Activated T-cell treated with anti-CD3 and anti-CD28 coated beads, Interleukin-2, amount 50 U/mL, for 4 hours (primary cell): ENCODE results near the gene CDKAL1. TPM values are rescaled to one million over a fixed set of nuclear protein-coding genes. Genes with fewer than 3 reads are reported as not detected.
"Not testable (repeated sequence)": the region's sequence is repeated elsewhere in the genome, so short reads cannot be mapped to it uniquely, and the experiment has no call there.

ENCODE experiments used
- ATAC-seq, 2 donors: fragments of 200-7000 bp; cut with Tn5 transposase; one replicate each; pipeline ENCODE4 v1.10.0; 2021
- DNase-seq: peaks from one replicate; pipeline ENCODE4 v3.0.0-alpha.2; 2020
- H3K27me3 Mint-ChIP-seq: one replicate; pipeline ENCODE4 v1.8.0; 2021; ENCODE audit warnings: low read depth, mixed read lengths
- H3K36me3 Mint-ChIP-seq: one replicate; pipeline ENCODE4 v1.8.0; 2022; ENCODE audit warnings: mixed read lengths; ENCODE audit not compliant: insufficient read depth
- H3K4me1 Mint-ChIP-seq: one replicate; pipeline ENCODE4 v1.8.0; 2021; ENCODE audit warnings: low read depth, mixed read lengths
- H3K4me3 Mint-ChIP-seq: one replicate; pipeline ENCODE4 v1.8.0; 2021; ENCODE audit warnings: mild to moderate bottlenecking, moderate library complexity, mixed read lengths
- H3K9me3 Mint-ChIP-seq: one replicate; pipeline ENCODE4 v1.8.0; 2021; ENCODE audit warnings: mixed read lengths
- total RNA-seq, 3 donors: library from RNA; stranded (reverse); gene quantifications; one replicate each; pipeline ENCODE4 v1.2.1, GENCODE V29; 2021

The CDKAL1 gene
- total RNA-seq, 3 donors from 2014 or later = 23.2 to 26.0 (median 23.6) TPM

- Mint-ChIP-seq H3K36me3 (peaks cover 2% of the 10 kb centered on the region), H3K4me1 (peaks cover 6% of the 10 kb centered on the region), H3K9me3 (no peaks in the 10 kb centered on the region)
Observed at GRCh38 chr6:20569000-20569610, 34.8 kb downstream of the CDKAL1 start.

GRCh38 chr6:20571261-20571660 is 37.0 kb downstream of the CDKAL1 start:
- H3K4me3 Mint-ChIP-seq = no peak overlapping the region
- no peaks in the 10 kb centered on the region for H3K27me3 Mint-ChIP-seq
- no peak for DNase-seq
- H3K4me1 Mint-ChIP-seq = peaks cover 3% of the 10 kb centered on the region
- no peak for ATAC-seq
- H3K9me3 Mint-ChIP-seq = no peaks in the 10 kb centered on the region
- H3K36me3 Mint-ChIP-seq = peaks cover 7% of the 10 kb centered on the region

More at GRCh38 chr6:20569000-20569610, 34.8 kb downstream of the CDKAL1 start:
- no peak overlapping the region for H3K4me3 Mint-ChIP-seq
- no peaks in the 10 kb centered on the region for H3K27me3 Mint-ChIP-seq
- DNase-seq (no peak), ATAC-seq (no peak)

- no peaks in the 10 kb centered on the region for H3K9me3 Mint-ChIP-seq
- H3K36me3 Mint-ChIP-seq = peaks cover 12% of the 10 kb centered on the region
- ATAC-seq (no peak), DNase-seq (no peak)
- no peak overlapping the region for H3K4me3 Mint-ChIP-seq
- H3K27me3 Mint-ChIP-seq = no peaks in the 10 kb centered on the region
- peaks cover 3% of the 10 kb centered on the region for H3K4me1 Mint-ChIP-seq
Observed at GRCh38 chr6:20572288-20572687, 38.0 kb downstream of the CDKAL1 start.

GRCh38 chr6:20572940-20573339 is 38.7 kb downstream of the CDKAL1 start:
- H3K9me3 Mint-ChIP-seq = no peaks in the 10 kb centered on the region
- ATAC-seq = no peak
- DNase-seq = no peak
- H3K4me3 Mint-ChIP-seq = no peak overlapping the region
- no peaks in the 10 kb centered on the region for H3K27me3 Mint-ChIP-seq
- peaks cover 17% of the 10 kb centered on the region for H3K36me3 Mint-ChIP-seq
- H3K4me1 Mint-ChIP-seq = peaks cover 3% of the 10 kb centered on the region

GRCh38 chr6:20574355-20574754 is 40.1 kb downstream of the CDKAL1 start:
- H3K4me1 Mint-ChIP-seq = peaks cover 3% of the 10 kb centered on the region
- H3K27me3 Mint-ChIP-seq = no peaks in the 10 kb centered on the region
- H3K9me3 Mint-ChIP-seq = no peaks in the 10 kb centered on the region
- DNase-seq (no peak), ATAC-seq (no peak)
- H3K36me3 Mint-ChIP-seq = peaks cover 21% of the 10 kb centered on the region
- no peak overlapping the region for H3K4me3 Mint-ChIP-seq

GRCh38 chr6:20575125-20575524 is 40.9 kb downstream of the CDKAL1 start:
- H3K36me3 Mint-ChIP-seq = peaks cover 26% of the 10 kb centered on the region
- H3K4me3 Mint-ChIP-seq = no peak overlapping the region
- ATAC-seq (no peak), DNase-seq (no peak)
- peaks cover 3% of the 10 kb centered on the region for H3K4me1 Mint-ChIP-seq
- no peaks in the 10 kb centered on the region for H3K9me3 Mint-ChIP-seq
- no peaks in the 10 kb centered on the region for H3K27me3 Mint-ChIP-seq

GRCh38 chr6:20575704-20576451 is 41.6 kb downstream of the CDKAL1 start:
- no peak for DNase-seq
- ATAC-seq = no peak
- H3K4me3 Mint-ChIP-seq = no peak overlapping the region
- H3K9me3 Mint-ChIP-seq = no peaks in the 10 kb centered on the region
- H3K4me1 Mint-ChIP-seq = peaks cover 3% of the 10 kb centered on the region
- H3K27me3 Mint-ChIP-seq = no peaks in the 10 kb centered on the region
- peaks cover 26% of the 10 kb centered on the region for H3K36me3 Mint-ChIP-seq

GRCh38 chr6:20577173-20577688 is 43.0 kb downstream of the CDKAL1 start:
- no peak overlapping the region for H3K4me3 Mint-ChIP-seq
- H3K36me3 Mint-ChIP-seq = peaks cover 28% of the 10 kb centered on the region
- ATAC-seq (peak; percentile 27 to 66), DNase-seq (no peak)
- H3K9me3 Mint-ChIP-seq = no peaks in the 10 kb centered on the region
- H3K27me3 Mint-ChIP-seq = no peaks in the 10 kb centered on the region
- H3K4me1 Mint-ChIP-seq = peaks cover 3% of the 10 kb centered on the region

GRCh38 chr6:20581070-20581469 is 46.8 kb downstream of the CDKAL1 start:
- no peak overlapping the region for H3K4me3 Mint-ChIP-seq
- H3K9me3 Mint-ChIP-seq = no peaks in the 10 kb centered on the region
- H3K4me1 Mint-ChIP-seq = peaks cover 7% of the 10 kb centered on the region
- DNase-seq (no peak), ATAC-seq (no peak)
- peaks cover 37% of the 10 kb centered on the region for H3K36me3 Mint-ChIP-seq
- no peaks in the 10 kb centered on the region for H3K27me3 Mint-ChIP-seq

- Mint-ChIP-seq H3K4me3 (no peak overlapping the region), H3K9me3 (no peaks in the 10 kb centered on the region), H3K36me3 (peaks cover 29% of the 10 kb centered on the region), H3K27me3 (no peaks in the 10 kb centered on the region), H3K4me1 (peaks cover 7% of the 10 kb centered on the region)
- DNase-seq (no peak), ATAC-seq (peak; percentile 55 to 73)
Observed at GRCh38 chr6:20582586-20583443, 48.6 kb downstream of the CDKAL1 start.

- DNase-seq = no peak
- no peak overlapping the region for H3K4me3 Mint-ChIP-seq
- H3K9me3 Mint-ChIP-seq = no peaks in the 10 kb centered on the region
- no peak for ATAC-seq
- peaks cover 11% of the 10 kb centered on the region for H3K4me1 Mint-ChIP-seq
- H3K36me3 Mint-ChIP-seq = peaks cover 29% of the 10 kb centered on the region
- no peaks in the 10 kb centered on the region for H3K27me3 Mint-ChIP-seq
Observed at GRCh38 chr6:20583444-20583800, 49.2 kb downstream of the CDKAL1 start.

- no peak overlapping the region for H3K4me3 Mint-ChIP-seq
- DNase-seq (no peak), ATAC-seq (no peak)
- H3K36me3 Mint-ChIP-seq = peaks cover 26% of the 10 kb centered on the region
- peaks cover 14% of the 10 kb centered on the region for H3K4me1 Mint-ChIP-seq
- no peaks in the 10 kb centered on the region for H3K9me3 Mint-ChIP-seq
- no peaks in the 10 kb centered on the region for H3K27me3 Mint-ChIP-seq
Observed at GRCh38 chr6:20584100-20584731, 50.0 kb downstream of the CDKAL1 start.

GRCh38 chr6:20589266-20589665 is 55.0 kb downstream of the CDKAL1 start:
- Mint-ChIP-seq H3K27me3 (no peaks in the 10 kb centered on the region), H3K4me3 (no peak overlapping the region), H3K9me3 (peaks cover 5% of the 10 kb centered on the region), H3K4me1 (peaks cover 15% of the 10 kb centered on the region), H3K36me3 (peaks cover 47% of the 10 kb centered on the region)
- DNase-seq (no peak), ATAC-seq (no peak)

GRCh38 chr6:20590476-20590875 is 56.2 kb downstream of the CDKAL1 start:
- not testable (repeated sequence) for H3K27me3 Mint-ChIP-seq, ATAC-seq, DNase-seq, H3K4me3 Mint-ChIP-seq, H3K9me3 Mint-ChIP-seq
- H3K4me1 Mint-ChIP-seq = peaks cover 15% of the 10 kb centered on the region
- peaks cover 50% of the 10 kb centered on the region for H3K36me3 Mint-ChIP-seq
